Panc1 (cell line): ENCODE measurements around the gene PDIK1L. TPM values are rescaled to one million over a fixed set of nuclear protein-coding genes. Genes with fewer than 3 reads are reported as not detected.

Experiments used
- ATAC-seq: fragments of 200-7000 bp; cut with Tn5 transposase; 2 replicates; pipeline ENCODE4 v1.9.1; 2020; ENCODE audit warnings: mild to moderate bottlenecking, moderate library complexity
- BruUV-seq: library from RNA; stranded (reverse); fragments of 400-500 nt; replicated peaks from 2 replicates; lab custom pipeline; 2021; lab: Mats Ljungman, UMichigan
- CTCF ChIA-PET: fragments of 300-600 bp; sonication (Branson Sonifier 250); formaldehyde crosslinking; loops from one replicate; lab custom pipeline; 2022; ENCODE audit warnings: antibody characterized with exemption; lab: Charles Lee
- POLR2A ChIA-PET: fragments of 300-600 bp; sonication (Branson Sonifier 250); formaldehyde crosslinking; loops from one replicate; lab custom pipeline; 2022; ENCODE audit warnings: antibody characterized with exemption; lab: Charles Lee
- DNase-seq: peaks from one replicate; pipeline ENCODE4 v3.0.0-alpha.2; 2010; ENCODE audit warnings: low read depth, low spot score
- H3K27ac ChIP-seq: 2 replicates; pipeline ENCODE4 v1.5.1; 2011; ENCODE audit warnings: mild to moderate bottlenecking, low read length, inconsistent platforms
- H3K27me3 ChIP-seq: fragments of 200-500 bp; sonication (Bioruptor generic); 2 replicates; pipeline ENCODE4 v1.6.0; 2014; ENCODE audit warnings: low read length, inconsistent platforms; ENCODE audit not compliant: control insufficient read depth, insufficient read depth
- H3K36me3 ChIP-seq: fragments of 200-500 bp; sonication (Bioruptor generic); 2 replicates; pipeline ENCODE4 v1.5.1; 2014; ENCODE audit warnings: inconsistent platforms, mild to moderate bottlenecking, low read length, moderate library complexity; ENCODE audit not compliant: control insufficient read depth, insufficient read depth
- H3K4me1 ChIP-seq: 2 replicates; pipeline ENCODE4 v1.5.1; 2011; ENCODE audit warnings: inconsistent platforms, mild to moderate bottlenecking, low read length, moderate library complexity; ENCODE audit not compliant: control insufficient read depth, insufficient read depth
- H3K4me3 ChIP-seq, 2 experiments: 2 replicates each; pipeline ENCODE4 v1.5.1; 2011 to 2012; ENCODE audit warnings: low read depth in 2 of 2, low read length in 2 of 2, mild to moderate bottlenecking in 2 of 2, inconsistent platforms in 1 of 2, moderate library complexity in 1 of 2
- H3K9me3 ChIP-seq: fragments of 200-500 bp; sonication (Bioruptor generic); 2 replicates; pipeline ENCODE4 v1.5.1; 2014; ENCODE audit warnings: low read depth, mild to moderate bottlenecking, inconsistent platforms, low read length, moderate library complexity; ENCODE audit not compliant: control insufficient read depth, insufficient read depth
- POLR2AphosphoS5 ChIP-seq: IDR thresholded peaks from 2 replicates; pipeline ENCODE4 v1.6.1; 2012; ENCODE audit warnings: mild to moderate bottlenecking, low read depth, low read length, moderate library complexity
- SIN3A ChIP-seq: IDR thresholded peaks from 2 replicates; pipeline ENCODE4 v1.6.1; 2012; ENCODE audit warnings: low read depth, mild to moderate bottlenecking, low read length, moderate library complexity, borderline replicate concordance; ENCODE audit not compliant: insufficient read depth
- TCF7L2 ChIP-seq: IDR thresholded peaks from 2 replicates; pipeline ENCODE4 v1.6.1; 2011; ENCODE audit warnings: mild to moderate bottlenecking, low read depth, low read length, inconsistent platforms
- in situ Hi-C: cut with HindIII; loops from 2 replicates; pipeline ENCODE4 v1.10.0; 2016; ENCODE audit warnings: low sequenced_read_pairs, low pct_unique_long_range_greater_than_20kb
- intact Hi-C: fragments of 100-400 bp; cut with micrococcal nuclease; formaldehyde crosslinking; loops from one replicate; pipeline ENCODE4 v1.10.0; 2022; ENCODE audit not compliant: unreplicated experiment
- total RNA-seq: library from RNA; stranded (reverse); gene quantifications from one replicate; pipeline ENCODE4 v1.2.1, GENCODE V29; 2021; ENCODE audit not compliant: unreplicated experiment
- TF ChIP-seq, protein P1 (sequence below), 2 experiments: IDR thresholded peaks; 2 replicates each; pipeline ENCODE4 v1.6.1; 2011 to 2012; ENCODE audit warnings: low read depth in 2 of 2, control low read depth in 1 of 2, low read length in 1 of 2, mild to moderate bottlenecking in 1 of 2, moderate library complexity in 1 of 2; ENCODE audit not compliant: insufficient read depth in 1 of 2
- TF ChIP-seq, protein P2 (sequence below): fragments of 450-650 bp; IDR thresholded peaks from 2 replicates; pipeline ENCODE4 v1.5.1; 2017; ENCODE audit warnings: mild to moderate bottlenecking

Gene PDIK1L
- total RNA-seq, 1 experiment from 2014 or later = 8.0 TPM

GRCh38 chr1:26158908-26159742 is 47.5 kb downstream of the PDIK1L start, which contains the start of gene FAM110D:
FAM110D (plus strand) TSS chr1:26159079; CDS start chr1:26161292, 2,213 bp downstream.
- ChIA-PET POLR2A (interaction anchor here (0.8 kb wide), 1 partner anchor 59 kb away, joined by 6 read pairs; no protein-coding TSS in a partner anchor), CTCF (no interaction called here)
- TF ChIP-seq SIN3A (no peak), TCF7L2 (no peak), POLR2AphosphoS5 (no peak)
- TF ChIP-seq, protein P1, sequence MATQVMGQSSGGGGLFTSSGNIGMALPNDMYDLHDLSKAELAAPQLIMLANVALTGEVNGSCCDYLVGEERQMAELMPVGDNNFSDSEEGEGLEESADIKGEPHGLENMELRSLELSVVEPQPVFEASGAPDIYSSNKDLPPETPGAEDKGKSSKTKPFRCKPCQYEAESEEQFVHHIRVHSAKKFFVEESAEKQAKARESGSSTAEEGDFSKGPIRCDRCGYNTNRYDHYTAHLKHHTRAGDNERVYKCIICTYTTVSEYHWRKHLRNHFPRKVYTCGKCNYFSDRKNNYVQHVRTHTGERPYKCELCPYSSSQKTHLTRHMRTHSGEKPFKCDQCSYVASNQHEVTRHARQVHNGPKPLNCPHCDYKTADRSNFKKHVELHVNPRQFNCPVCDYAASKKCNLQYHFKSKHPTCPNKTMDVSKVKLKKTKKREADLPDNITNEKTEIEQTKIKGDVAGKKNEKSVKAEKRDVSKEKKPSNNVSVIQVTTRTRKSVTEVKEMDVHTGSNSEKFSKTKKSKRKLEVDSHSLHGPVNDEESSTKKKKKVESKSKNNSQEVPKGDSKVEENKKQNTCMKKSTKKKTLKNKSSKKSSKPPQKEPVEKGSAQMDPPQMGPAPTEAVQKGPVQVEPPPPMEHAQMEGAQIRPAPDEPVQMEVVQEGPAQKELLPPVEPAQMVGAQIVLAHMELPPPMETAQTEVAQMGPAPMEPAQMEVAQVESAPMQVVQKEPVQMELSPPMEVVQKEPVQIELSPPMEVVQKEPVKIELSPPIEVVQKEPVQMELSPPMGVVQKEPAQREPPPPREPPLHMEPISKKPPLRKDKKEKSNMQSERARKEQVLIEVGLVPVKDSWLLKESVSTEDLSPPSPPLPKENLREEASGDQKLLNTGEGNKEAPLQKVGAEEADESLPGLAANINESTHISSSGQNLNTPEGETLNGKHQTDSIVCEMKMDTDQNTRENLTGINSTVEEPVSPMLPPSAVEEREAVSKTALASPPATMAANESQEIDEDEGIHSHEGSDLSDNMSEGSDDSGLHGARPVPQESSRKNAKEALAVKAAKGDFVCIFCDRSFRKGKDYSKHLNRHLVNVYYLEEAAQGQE (IDR thresholded peaks at IDR 0.05; ENCODE audit: insufficient read depth in 1 of 2, low read depth in 2 of 2, low read length in 1 of 2) = no peak
- TF ChIP-seq, protein P2, sequence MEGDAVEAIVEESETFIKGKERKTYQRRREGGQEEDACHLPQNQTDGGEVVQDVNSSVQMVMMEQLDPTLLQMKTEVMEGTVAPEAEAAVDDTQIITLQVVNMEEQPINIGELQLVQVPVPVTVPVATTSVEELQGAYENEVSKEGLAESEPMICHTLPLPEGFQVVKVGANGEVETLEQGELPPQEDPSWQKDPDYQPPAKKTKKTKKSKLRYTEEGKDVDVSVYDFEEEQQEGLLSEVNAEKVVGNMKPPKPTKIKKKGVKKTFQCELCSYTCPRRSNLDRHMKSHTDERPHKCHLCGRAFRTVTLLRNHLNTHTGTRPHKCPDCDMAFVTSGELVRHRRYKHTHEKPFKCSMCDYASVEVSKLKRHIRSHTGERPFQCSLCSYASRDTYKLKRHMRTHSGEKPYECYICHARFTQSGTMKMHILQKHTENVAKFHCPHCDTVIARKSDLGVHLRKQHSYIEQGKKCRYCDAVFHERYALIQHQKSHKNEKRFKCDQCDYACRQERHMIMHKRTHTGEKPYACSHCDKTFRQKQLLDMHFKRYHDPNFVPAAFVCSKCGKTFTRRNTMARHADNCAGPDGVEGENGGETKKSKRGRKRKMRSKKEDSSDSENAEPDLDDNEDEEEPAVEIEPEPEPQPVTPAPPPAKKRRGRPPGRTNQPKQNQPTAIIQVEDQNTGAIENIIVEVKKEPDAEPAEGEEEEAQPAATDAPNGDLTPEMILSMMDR = no peak
- in situ Hi-C loops = no loop called here
- H3K4me1 ChIP-seq = peaks cover 6% of the 10 kb centered on the region; the same call in 1 of the 2 replicates
- no peaks in the 10 kb centered on the region for H3K36me3 ChIP-seq
- intact Hi-C loops = no loop called here
- H3K4me3 ChIP-seq = no peak within 1 kb of the TSS; a peak in 1 of 4 replicates
- no peak for ATAC-seq
- no peaks in the 10 kb centered on the region for H3K9me3 ChIP-seq
- no peak for DNase-seq
- no TSS peak for BruUV-seq
- no peak within 1 kb of the TSS; the same call in 1 of the 2 replicates for H3K27ac ChIP-seq
- H3K27me3 ChIP-seq = no peaks in the 10 kb centered on the region

GRCh38 chr1:26159743-26160039 is 48.1 kb downstream of the PDIK1L start:
- peaks cover 6% of the 10 kb centered on the region; the same call in 1 of the 2 replicates for H3K4me1 ChIP-seq
- in situ Hi-C loops = no loop called here
- no peaks in the 10 kb centered on the region for H3K9me3 ChIP-seq
- no peaks in the 10 kb centered on the region for H3K27me3 ChIP-seq
- TF ChIP-seq, protein P1 (IDR thresholded peaks at IDR 0.05; ENCODE audit: insufficient read depth in 1 of 2, low read depth in 2 of 2, low read length in 1 of 2) = no peak
- TF ChIP-seq TCF7L2 (no peak), SIN3A (no peak), POLR2AphosphoS5 (no peak)
- TF ChIP-seq, protein P2 = no peak
- no peak for DNase-seq
- no peaks in the 10 kb centered on the region for H3K36me3 ChIP-seq
- BruUV-seq = no TSS peak
- no peak overlapping the region for H3K4me3 ChIP-seq
- ChIA-PET CTCF (no interaction called here), POLR2A (interaction anchor here (0.8 kb wide), 1 partner anchor 58 kb away, joined by 6 read pairs; no protein-coding TSS in a partner anchor)
- H3K27ac ChIP-seq = no peak overlapping the region
- ATAC-seq = no peak
- intact Hi-C loops = no loop called here
